NCI-H69 (cell line): Measurements from ENCODE around the gene ITPRIPL1.
"Not testable (repeated sequence)": the region's sequence is repeated elsewhere in the genome, so short reads cannot be mapped to it uniquely, and the experiment has no call there.

Experiments used
- DNase-seq: peaks from one replicate; lab custom pipeline; 2025; lab: John Stamatoyannopoulos, UW

Gene ITPRIPL1

GRCh38 chr2:96325041-96325883 lies at the start of gene ITPRIPL1:
Gene ITPRIPL1, plus strand, starts transcription at chr2:96325317. Its CDS starts 523 bp downstream, at chr2:96325840.
- peak; percentile 61 for DNase-seq

- DNase-seq, result no peak
These were observed 48.2 kb upstream of the ITPRIPL1 start for GRCh38 chr2:96276787-96277499.

GRCh38 chr2:96287273-96287856 lies 37.8 kb upstream of the ITPRIPL1 start:
- DNase-seq, result no peak

DNA sequence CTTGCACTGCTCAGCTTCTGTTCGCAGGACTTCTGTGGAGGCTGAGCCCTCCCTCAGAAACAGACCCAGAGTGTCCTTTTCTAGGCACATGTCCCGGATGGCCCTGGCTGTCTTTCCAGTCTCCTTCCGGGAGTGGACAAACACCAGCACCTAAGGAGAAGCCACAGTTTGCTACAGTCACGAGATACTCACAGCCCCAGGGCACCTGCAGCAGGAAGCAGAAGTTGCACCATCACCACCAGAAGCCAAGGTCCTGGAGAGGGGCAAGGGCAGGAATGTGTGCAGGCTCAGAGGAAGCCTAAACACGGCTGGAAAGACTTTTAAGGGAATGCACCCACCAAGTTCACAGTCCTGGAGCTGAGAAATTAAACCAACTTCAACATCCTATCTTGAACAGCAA lies 33.4 kb upstream of the ITPRIPL1 start:
- no peak for DNase-seq

- not testable (repeated sequence) for DNase-seq
These were observed 30.8 kb upstream of the ITPRIPL1 start for GRCh38 chr2:96294271-96294670.

DNA sequence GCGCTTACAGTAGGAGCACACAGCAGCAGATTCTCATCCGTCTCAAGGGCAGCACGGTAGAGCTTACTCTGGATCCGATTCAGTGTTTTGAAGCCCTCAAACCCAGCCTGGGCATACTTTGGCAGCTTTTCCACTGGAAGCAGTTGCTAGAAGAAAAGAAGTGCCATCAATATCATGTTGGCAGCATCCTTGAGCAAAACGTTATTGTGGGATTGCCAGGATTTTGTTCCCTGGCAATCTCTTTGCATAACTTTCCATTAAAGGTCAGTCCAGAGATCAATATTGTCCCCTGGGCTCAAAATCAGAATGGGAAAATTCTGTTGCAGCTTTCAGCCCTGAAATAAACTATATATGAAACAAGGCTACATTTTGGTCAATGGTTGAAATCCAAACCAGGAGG lies 28.2 kb upstream of the ITPRIPL1 start:
- DNase-seq, result no peak

- DNase-seq, result no peak
These were observed 23.3 kb upstream of the ITPRIPL1 start for GRCh38 chr2:96301865-96302264.

DNA sequence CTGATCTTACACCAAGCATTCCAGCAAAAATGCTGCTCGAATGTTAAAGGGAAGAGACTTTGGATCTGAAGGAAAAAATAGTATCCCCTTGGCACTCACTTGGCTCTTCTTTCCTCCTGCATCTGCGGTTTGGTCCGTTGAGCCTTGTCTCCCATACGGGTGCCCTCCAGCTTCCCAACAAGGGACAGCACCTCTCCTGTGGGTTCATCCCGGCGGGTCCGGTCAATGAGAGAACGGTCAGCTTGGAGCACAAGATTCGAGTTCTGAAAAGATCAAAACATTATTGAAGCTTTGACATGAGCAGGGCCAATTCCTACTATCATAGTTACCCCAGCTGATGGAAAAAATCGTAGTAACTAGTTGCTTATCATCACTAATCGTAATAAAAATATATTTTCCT lies 20.5 kb upstream of the ITPRIPL1 start:
- no peak for DNase-seq

GRCh38 chr2:96305091-96305978 lies 19.8 kb upstream of the ITPRIPL1 start, which contains the start of gene SNRNP200:
Gene SNRNP200, minus strand, starts transcription at chr2:96305546. Its CDS starts 109 bp downstream, at chr2:96305437.
- DNase-seq, result peak; percentile 91

DNA sequence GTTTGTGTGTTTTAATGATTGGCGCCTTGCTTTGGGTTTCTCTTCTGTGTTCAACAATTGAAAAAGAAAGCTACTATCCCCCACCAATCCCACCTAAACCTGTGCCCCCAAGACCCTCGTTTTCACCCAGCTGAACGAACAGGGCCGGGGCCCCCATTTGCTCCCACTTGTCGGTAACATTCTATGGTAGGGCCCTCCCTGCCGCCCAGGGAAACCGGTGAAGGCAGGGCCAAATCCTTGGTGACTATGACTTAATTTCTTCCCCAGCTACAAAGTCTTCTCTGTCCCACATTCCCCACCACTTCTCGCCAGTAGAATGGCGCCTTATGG lies 19.2 kb upstream of the ITPRIPL1 start:
- DNase-seq, result no peak

- DNase-seq, result no peak
These were observed 18.7 kb upstream of the ITPRIPL1 start for GRCh38 chr2:96306370-96306769.

- DNase-seq, result peak; percentile 74
These were observed 16.9 kb upstream of the ITPRIPL1 start for GRCh38 chr2:96308248-96308647.

DNA sequence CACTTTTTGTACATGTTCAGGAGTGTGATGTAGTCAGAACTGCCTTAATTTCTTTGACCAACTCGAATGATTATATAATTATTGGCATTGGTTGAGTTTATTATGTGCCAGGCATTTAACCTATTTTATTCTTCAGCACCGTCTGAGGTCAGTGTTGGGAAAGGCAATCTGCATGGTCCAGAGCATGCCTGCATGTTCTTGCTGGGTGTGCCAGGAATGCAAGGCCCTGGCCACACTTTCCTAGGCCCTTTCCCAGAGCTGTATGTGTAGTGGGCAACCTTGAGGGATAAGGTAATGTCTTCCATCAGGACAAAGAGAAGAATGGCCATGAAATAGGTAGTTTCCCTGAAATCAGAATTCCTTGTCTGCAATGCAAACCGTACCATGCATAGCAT lies 10.1 kb upstream of the ITPRIPL1 start:
- DNase-seq, result no peak

- DNase-seq, result no peak
These were observed 9.6 kb upstream of the ITPRIPL1 start for GRCh38 chr2:96315400-96316071.

DNA sequence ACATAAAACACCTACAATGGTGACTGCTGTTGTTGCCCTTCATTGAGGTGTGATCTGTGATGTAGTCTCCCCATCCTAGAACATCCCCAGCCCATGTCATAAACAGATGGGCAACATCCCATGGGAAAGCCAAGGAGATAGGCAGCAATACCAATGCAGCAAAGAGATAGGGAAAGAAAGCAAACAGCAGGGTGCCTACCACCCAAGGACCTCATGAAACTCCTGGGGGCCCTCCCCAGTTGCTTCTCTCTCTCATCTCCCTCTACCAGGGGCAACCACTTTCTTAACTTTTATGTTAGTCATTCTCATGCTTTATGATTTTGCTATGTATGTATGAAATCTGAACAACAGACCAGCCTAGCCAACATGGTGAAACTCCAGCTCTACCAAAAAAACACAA lies 8.1 kb upstream of the ITPRIPL1 start:
- no peak for DNase-seq

DNA sequence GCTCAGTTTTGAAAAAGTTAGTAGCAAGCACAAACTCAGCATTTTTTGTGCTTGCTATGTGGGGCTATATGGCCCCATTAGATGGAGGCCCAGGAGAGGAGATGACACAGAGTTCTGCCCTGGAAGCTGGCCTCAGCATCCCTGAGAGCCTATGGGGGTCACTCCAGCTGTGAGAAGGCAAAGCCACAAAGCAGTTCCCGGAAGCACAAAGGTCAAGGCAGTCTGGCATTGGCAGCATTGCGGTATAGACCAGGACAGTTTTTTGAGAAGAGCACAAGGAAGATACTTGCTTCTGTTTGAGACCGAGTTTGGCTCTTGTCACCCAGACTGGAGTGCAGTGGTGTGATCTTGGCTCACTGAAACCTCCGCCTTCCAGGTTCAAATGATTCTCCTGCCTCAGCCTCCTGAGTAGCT lies 7.5 kb upstream of the ITPRIPL1 start:
- no peak for DNase-seq

DNA sequence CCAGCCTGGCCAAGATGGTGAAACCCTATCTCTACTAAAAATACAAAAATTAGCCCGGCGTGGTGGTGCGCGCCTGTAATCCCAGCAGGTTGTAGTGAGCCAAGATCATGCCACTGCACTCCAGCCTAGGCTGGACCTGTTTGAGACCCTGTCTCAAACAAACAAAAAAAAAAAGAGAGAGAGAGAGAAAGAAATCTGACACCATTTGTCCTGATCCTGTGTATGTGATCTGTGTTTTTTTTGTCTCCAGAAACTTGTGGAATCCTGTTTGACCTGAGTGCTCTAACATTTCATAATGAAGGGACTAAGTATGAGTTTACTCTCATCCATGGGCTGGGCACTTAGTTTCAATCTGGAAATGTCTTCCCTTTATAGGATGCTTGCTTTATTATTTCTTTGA lies 6.4 kb upstream of the ITPRIPL1 start:
- DNase-seq, result no peak

DNA sequence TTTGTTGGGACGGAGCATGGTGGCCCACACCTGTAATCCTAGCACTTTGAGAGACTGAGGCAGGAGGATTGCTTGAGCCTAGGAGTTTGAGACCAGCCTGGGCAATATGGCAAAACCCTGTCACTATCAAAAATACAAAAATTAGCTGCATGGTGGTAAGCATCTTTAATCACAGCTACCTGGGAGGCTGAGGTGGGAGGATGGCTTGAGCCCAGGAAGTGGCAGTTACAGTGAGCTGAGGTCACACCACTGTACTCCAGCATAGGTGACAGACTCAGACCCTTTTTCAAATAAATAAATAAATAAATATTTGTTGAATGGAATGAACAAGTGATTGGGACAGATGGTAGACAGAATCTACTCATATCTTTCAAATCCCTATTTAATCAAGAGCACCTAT lies 5.7 kb upstream of the ITPRIPL1 start:
- no peak for DNase-seq

DNA sequence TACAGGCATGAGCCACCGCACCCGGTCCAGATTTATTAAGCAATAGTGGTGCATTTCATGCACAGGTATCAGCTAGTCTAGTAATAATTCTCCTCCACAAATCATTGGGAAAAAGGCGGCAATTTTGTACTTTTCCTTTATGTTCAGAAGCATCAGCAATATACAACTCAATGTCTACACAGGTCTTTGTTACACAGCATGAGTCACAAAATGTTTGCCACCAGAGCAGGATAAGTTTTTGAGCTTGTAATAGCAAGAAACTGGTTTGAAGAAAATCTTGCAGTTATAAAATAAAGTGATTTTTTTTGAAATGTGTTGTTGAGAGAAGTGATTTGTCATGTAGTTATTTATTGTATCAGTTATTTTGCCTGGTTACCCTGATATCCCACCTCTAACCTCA lies 4.8 kb upstream of the ITPRIPL1 start:
- no peak for DNase-seq

GRCh38 chr2:96320728-96321622 lies 4.1 kb upstream of the ITPRIPL1 start:
- DNase-seq, result peak; percentile 69
